DND-41 (cell line): ENCODE results near the gene GRID2.

Experiments
- ATAC-seq: fragments of 200-7000 bp; cut with Tn5 transposase; 3 replicates; pipeline ENCODE4 v1.9.1; 2021; ENCODE audit warnings: low read depth; ENCODE audit not compliant: insufficient read depth
- DNase-seq: peaks from one replicate; pipeline ENCODE4 v3.0.0-alpha.2; 2020
- H2AFZ ChIP-seq: 2 replicates; pipeline ENCODE4 v1.6.0; 2012; ENCODE audit warnings: low read depth, low read length
- H3K27ac ChIP-seq: 2 replicates; pipeline ENCODE4 v1.5.1; 2012; ENCODE audit warnings: low read length, inconsistent platforms
- H3K27me3 ChIP-seq: fragments of 200-600 bp; sonication (generic); 2 replicates; pipeline ENCODE4 v1.6.0; 2012; ENCODE audit warnings: low read length, mild to moderate bottlenecking, inconsistent platforms; ENCODE audit not compliant: insufficient read depth, poor library complexity
- H3K36me3 ChIP-seq: 2 replicates; pipeline ENCODE4 v1.5.1; 2012; ENCODE audit warnings: low read length, inconsistent platforms; ENCODE audit not compliant: insufficient read depth
- H3K4me1 ChIP-seq: 2 replicates; pipeline ENCODE4 v1.5.1; 2012; ENCODE audit warnings: mild to moderate bottlenecking, low read length; ENCODE audit not compliant: insufficient read depth
- H3K4me2 ChIP-seq: 2 replicates; pipeline ENCODE4 v1.6.0; 2012; ENCODE audit warnings: mild to moderate bottlenecking, moderate library complexity, low read length, inconsistent platforms; ENCODE audit not compliant: insufficient read depth
- H3K4me3 ChIP-seq, 2 experiments: fragments of 200-600 bp in 1 of 2; shearing (Covaris generic) in 1 of 2; 2 replicates each; pipeline ENCODE4 v1.5.1; 2012 to 2016; ENCODE audit warnings: inconsistent platforms in 2 of 2, low read length in 2 of 2, mild to moderate bottlenecking in 2 of 2, low read depth in 1 of 2, moderate library complexity in 1 of 2
- H3K79me2 ChIP-seq: 2 replicates; pipeline ENCODE4 v1.6.0; 2012; ENCODE audit warnings: low read length, inconsistent platforms; ENCODE audit not compliant: insufficient read depth
- H3K9ac ChIP-seq: 2 replicates; pipeline ENCODE4 v1.6.0; 2012; ENCODE audit warnings: low read depth, mild to moderate bottlenecking, inconsistent platforms, low read length, moderate library complexity
- H3K9me3 ChIP-seq: 2 replicates; pipeline ENCODE4 v1.5.1; 2012; ENCODE audit warnings: low read length, moderate library complexity, mild to moderate bottlenecking, inconsistent platforms; ENCODE audit not compliant: insufficient read depth, severe bottlenecking
- H4K20me1 ChIP-seq: 2 replicates; pipeline ENCODE4 v1.6.0; 2012; ENCODE audit warnings: low read length; ENCODE audit not compliant: insufficient read depth
- CTCF ChIP-seq: IDR thresholded peaks from 2 replicates; pipeline ENCODE4 v1.5.1; 2012; ENCODE audit warnings: borderline replicate concordance, low read length, moderate library complexity, mild to moderate bottlenecking; ENCODE audit not compliant: poor library complexity, severe bottlenecking; ENCODE audit errors: extremely low read depth
- EZH2 ChIP-seq: IDR thresholded peaks from 3 replicates; pipeline ENCODE4 v1.6.1; 2012; ENCODE audit warnings: borderline replicate concordance, low read depth, mild to moderate bottlenecking, moderate library complexity, low read length, inconsistent platforms; ENCODE audit not compliant: severe bottlenecking

The GRID2 gene

GRCh38 chr4:93748373-93749291, 1444.9 kb downstream of the GRID2 start:
- ATAC-seq = no peak
- Histone ChIP-seq H3K4me2 (no peak overlapping the region), H3K9me3 (no peaks in the 10 kb centered on the region), H3K79me2 (no peaks in the 10 kb centered on the region), H3K9ac (no peak overlapping the region), H2AFZ (no peak overlapping the region), H3K27me3 (no peaks in the 10 kb centered on the region), H3K36me3 (no peaks in the 10 kb centered on the region), H3K4me1 (no peaks in the 10 kb centered on the region), H3K4me3 (no peak overlapping the region), H4K20me1 (no peaks in the 10 kb centered on the region), H3K27ac (no peak overlapping the region)
- DNase-seq = no peak
- TF ChIP-seq CTCF = no peak
- TF ChIP-seq EZH2 = no peak

DNA sequence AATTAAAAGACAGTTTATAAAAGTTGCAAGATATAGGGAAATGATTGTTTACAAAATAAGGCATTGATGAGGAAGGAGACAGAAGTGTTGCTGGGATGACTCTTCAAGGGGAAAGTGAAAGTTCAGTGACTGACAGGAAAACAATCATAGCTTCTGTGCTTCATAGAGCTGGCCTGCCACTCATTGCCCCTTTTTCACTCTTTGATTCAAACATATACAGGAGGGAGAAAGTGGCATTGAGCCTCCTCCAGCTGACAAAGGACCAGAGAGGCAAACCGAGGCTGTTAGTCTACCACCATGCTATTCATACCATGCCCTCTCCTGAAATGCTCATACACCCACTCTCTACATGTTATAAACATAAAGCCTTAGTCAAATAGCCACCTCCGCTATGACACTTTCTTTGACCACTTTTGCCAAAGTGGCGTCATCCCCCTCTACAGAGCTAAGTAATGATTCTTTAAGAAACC, 1445.6 kb downstream of the GRID2 start:
- Histone ChIP-seq H3K4me3 (no peak overlapping the region), H3K27ac (no peak overlapping the region), H3K9me3 (no peaks in the 10 kb centered on the region), H3K36me3 (no peaks in the 10 kb centered on the region), H3K4me2 (no peak overlapping the region), H3K27me3 (no peaks in the 10 kb centered on the region), H3K9ac (no peak overlapping the region), H4K20me1 (no peaks in the 10 kb centered on the region), H3K4me1 (no peaks in the 10 kb centered on the region), H2AFZ (no peak overlapping the region), H3K79me2 (no peaks in the 10 kb centered on the region)
- no peak for ATAC-seq
- no peak for DNase-seq
- TF ChIP-seq EZH2 (no peak), CTCF (no peak)

DNA sequence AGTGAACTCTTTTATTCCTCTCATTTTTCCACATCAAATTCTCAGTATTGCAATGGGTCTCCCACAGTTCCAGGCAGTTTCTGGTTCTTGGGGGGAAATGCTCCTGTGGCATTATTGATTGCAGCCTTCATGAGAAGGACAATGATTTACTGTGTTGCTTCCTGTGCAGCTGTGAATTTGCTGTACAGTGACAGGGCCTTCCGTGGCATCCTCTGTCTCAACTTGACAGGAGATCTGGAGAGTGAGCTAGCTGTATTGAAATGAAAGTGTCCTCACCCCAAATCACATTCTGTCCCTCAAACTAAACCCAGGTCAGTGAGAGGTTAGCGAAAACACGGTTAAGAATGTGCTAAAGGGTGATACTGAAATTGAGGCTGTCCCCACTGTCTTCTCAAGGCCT, 1447.6 kb downstream of the GRID2 start:
- Histone ChIP-seq H3K4me2 (no peak overlapping the region), H3K9ac (no peak overlapping the region), H3K4me3 (no peak overlapping the region), H2AFZ (no peak overlapping the region), H3K27me3 (no peaks in the 10 kb centered on the region), H3K27ac (no peak overlapping the region), H3K9me3 (no peaks in the 10 kb centered on the region), H3K36me3 (no peaks in the 10 kb centered on the region), H3K4me1 (no peaks in the 10 kb centered on the region), H4K20me1 (no peaks in the 10 kb centered on the region), H3K79me2 (no peaks in the 10 kb centered on the region)
- ATAC-seq = no peak
- no peak for DNase-seq
- no peak for TF ChIP-seq EZH2
- no peak for TF ChIP-seq CTCF
